ENCODE results near the gene INPP5B. TPM values are rescaled to one million over a fixed set of nuclear protein-coding genes. Genes with fewer than 3 reads are reported as not detected.

The INPP5B gene
- total and polyA plus RNA-seq, 12 donors = 4.1 to 17.3 (median 12.5) TPM

DNA sequence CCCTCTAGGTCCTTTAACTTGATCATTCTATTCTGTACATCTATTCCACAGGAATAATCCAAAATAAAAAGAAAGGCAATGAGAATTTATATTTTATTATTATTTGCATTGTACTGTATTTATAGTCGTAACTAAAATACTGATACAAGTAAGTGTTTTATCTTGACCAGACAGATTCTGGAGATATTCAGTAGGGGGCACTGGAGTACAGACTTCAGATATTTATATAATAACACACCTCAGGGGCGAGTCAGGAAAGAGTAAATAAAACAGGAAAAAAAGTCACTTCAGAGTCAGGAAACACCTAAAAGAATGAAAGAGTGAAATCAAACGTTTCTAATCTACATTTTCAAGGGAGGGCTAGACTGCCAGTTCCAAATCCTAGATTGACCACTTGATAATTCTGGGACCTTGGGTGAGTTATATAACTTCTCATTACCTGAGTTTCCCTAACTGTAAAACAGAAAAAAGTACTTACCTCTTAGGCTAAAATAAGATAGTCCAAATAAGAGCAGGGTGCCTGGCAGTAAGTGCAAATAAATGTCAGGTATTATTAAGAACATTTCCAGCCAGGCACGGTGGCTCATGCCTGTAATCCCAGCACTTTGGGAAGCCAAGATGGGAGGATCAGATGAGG lies 56.4 kb downstream of the INPP5B start:
- intact Hi-C loops (cut with DNase I) = loop anchor here in 4 of 10 donors (2.0 to 10.0 kb wide), 3 partner anchors 84 to 94 kb away; no protein-coding TSS in a partner anchor

DNA sequence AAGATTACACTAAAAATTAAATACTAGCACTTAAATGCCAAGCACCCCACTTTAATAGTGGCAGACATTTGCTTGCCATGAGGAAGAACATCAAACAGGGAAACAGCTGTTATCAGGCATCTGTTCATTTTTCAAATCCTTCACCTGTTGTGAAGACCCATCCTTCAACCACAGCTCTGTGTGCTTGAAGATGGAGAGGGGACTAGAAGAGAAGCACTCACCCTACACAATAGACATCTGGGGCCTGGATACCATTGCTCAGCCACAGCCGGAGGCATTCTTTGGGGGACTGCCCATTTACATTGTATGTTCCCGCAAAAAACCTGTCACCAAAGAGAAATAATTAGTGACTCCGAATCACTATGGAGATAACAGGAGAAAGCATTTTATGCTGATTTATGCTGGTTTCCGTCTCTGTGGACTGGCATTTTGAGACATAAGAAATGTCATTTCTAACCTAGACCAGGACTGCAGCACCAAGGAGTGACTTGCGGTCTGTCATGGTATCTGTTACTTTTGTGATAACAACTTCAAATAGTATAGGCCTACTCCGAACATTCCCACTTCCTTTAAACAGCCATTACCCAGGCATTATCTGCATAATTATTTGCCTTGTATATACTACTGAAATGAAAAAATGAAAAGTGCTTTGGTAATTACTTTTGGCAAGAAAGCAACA lies 58.7 kb downstream of the INPP5B start:
- Histone ChIP-seq H3K27ac (no peak overlapping the region), H3K27me3 (no peaks in the 10 kb centered on the region), H3K36me3 (peaks cover 2 to 89% (median 63%) of the 10 kb centered on the region in 9 donors), H3K9me3 (no peaks in the 10 kb centered on the region), H3K4me3 (no peak overlapping the region), H3K4me1 (peaks cover 0 to 7% (median 0%) of the 10 kb centered on the region in 9 donors)
- ATAC-seq (no peak), DNase-seq (no peak)
- WGBS, 2 donors = 88 to 91% methylated on average over 6 of the region's 6 CpGs
- intact Hi-C loops (cut with DNase I) = loop anchor here in 5 of 10 donors (2.0 to 10.0 kb wide), 4 partner anchors 77 to 97 kb away; no protein-coding TSS in a partner anchor
- TF ChIP-seq, protein P1, sequence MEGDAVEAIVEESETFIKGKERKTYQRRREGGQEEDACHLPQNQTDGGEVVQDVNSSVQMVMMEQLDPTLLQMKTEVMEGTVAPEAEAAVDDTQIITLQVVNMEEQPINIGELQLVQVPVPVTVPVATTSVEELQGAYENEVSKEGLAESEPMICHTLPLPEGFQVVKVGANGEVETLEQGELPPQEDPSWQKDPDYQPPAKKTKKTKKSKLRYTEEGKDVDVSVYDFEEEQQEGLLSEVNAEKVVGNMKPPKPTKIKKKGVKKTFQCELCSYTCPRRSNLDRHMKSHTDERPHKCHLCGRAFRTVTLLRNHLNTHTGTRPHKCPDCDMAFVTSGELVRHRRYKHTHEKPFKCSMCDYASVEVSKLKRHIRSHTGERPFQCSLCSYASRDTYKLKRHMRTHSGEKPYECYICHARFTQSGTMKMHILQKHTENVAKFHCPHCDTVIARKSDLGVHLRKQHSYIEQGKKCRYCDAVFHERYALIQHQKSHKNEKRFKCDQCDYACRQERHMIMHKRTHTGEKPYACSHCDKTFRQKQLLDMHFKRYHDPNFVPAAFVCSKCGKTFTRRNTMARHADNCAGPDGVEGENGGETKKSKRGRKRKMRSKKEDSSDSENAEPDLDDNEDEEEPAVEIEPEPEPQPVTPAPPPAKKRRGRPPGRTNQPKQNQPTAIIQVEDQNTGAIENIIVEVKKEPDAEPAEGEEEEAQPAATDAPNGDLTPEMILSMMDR (IDR thresholded peaks at IDR 0.05) = no peak

More for the DNA sequence above, 56.4 kb downstream of the INPP5B start:
- TF ChIP-seq, protein P1 (IDR thresholded peaks at IDR 0.05) = peak; percentile 22 to 71 (median 58)
- DNase-seq (no peak), ATAC-seq (peak in 2 of 8 donors; percentile 51 to 56)
- Histone ChIP-seq H3K9me3 (no peaks in the 10 kb centered on the region), H3K4me1 (peaks cover 0 to 7% (median 0%) of the 10 kb centered on the region in 9 donors), H3K27me3 (no peaks in the 10 kb centered on the region), H3K36me3 (peaks cover 0 to 66% (median 44%) of the 10 kb centered on the region in 9 donors), H3K4me3 (no peak overlapping the region), H3K27ac (no peak overlapping the region)
- 28 to 29% methylated on average over 4 of the region's 4 CpGs for WGBS, 2 donors

DNA sequence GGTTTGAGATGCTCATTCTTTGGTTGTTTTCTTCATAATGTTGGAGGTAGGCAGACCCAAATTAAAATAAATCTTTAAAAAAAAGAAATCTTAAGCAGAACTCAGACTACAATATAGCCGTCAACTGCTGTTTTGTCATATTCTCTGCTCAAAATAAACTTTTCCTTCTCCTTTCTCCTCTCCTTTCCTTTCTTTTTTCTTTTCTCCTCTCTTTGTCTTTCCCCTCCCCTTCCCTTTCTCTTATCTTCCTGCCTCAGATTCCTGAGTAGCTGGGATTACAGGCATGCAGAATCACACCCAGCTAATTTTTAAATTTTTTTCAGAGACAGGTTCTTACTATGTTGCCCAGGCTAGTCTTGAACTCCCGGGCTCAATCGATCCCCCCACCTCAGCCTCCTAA lies 62.7 kb downstream of the INPP5B start:
- no peaks in the 10 kb centered on the region for H3K27me3 ChIP-seq
- no peaks in the 10 kb centered on the region for H3K9me3 ChIP-seq
- H3K4me1 ChIP-seq = no peaks in the 10 kb centered on the region
- H3K36me3 ChIP-seq = peaks cover 8 to 100% (median 85%) of the 10 kb centered on the region in 9 donors
- ATAC-seq = no peak
- DNase-seq = no peak
- 88 to 94% methylated on average over 3 of the region's 3 CpGs for WGBS, 2 donors
- intact Hi-C loops (cut with DNase I) = loop anchor here in 4 of 10 donors (5.0 to 10.0 kb wide), 3 partner anchors 81 to 101 kb away; no protein-coding TSS in a partner anchor
- peak overlapping the region in 1 of 10 donors; percentile 26 for H3K27ac ChIP-seq
- TF ChIP-seq, protein P1 (IDR thresholded peaks at IDR 0.05) = no peak
- H3K4me3 ChIP-seq = no peak overlapping the region

DNA sequence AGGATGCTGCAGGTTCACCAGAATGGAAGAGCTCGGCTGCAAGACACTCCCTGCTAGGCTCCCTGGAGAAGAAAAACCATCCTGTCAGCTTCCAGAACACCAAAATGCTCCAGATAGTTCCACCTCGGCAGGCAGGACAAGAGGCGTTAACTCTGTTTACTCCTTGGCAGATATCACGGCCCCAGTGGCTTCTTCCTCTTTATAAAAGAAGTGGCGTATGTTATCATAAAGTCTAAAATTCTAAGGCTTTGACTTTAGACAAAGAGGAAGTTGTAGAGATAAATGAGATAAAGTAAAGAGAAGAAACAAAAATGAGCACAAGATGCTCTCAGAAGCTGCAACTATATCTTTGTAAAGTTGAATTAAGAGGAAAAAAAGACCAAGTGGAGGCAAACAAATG lies 63.2 kb downstream of the INPP5B start:
- intact Hi-C loops (cut with DNase I) = loop anchor here in 4 of 10 donors (5.0 to 10.0 kb wide), 3 partner anchors 81 to 101 kb away; no protein-coding TSS in a partner anchor
- DNase-seq = no peak
- H3K4me3 ChIP-seq = no peak overlapping the region
- 69 to 72% methylated on average over 5 of the region's 5 CpGs for WGBS, 2 donors
- ATAC-seq = no peak
- H3K36me3 ChIP-seq = peaks cover 8 to 100% (median 82%) of the 10 kb centered on the region in 9 donors
- H3K27me3 ChIP-seq = no peaks in the 10 kb centered on the region
- H3K9me3 ChIP-seq = no peaks in the 10 kb centered on the region
- H3K27ac ChIP-seq = peak overlapping the region in 1 of 10 donors; percentile 40
- no peaks in the 10 kb centered on the region for H3K4me1 ChIP-seq
- TF ChIP-seq, protein P1 (IDR thresholded peaks at IDR 0.05) = no peak
